CD8-positive, alpha-beta memory T cell (primary cell): ENCODE results near the gene ADGRA3. TPM values are rescaled to one million over a fixed set of nuclear protein-coding genes. Genes with fewer than 3 reads are reported as not detected.
"Not testable (repeated sequence)": the region's sequence is repeated elsewhere in the genome, so short reads cannot be mapped to it uniquely, and the experiment has no call there.

Experiments
- CTCF ChIA-PET: fragments of 350-600 bp; sonication (Branson Sonifier 250); formaldehyde crosslinking; loops from one replicate; lab custom pipeline; 2021; ENCODE audit warnings: antibody characterized with exemption; lab: Charles Lee
- POLR2A ChIA-PET: fragments of 350-600 bp; sonication (Branson Sonifier 250); formaldehyde crosslinking; loops from one replicate; lab custom pipeline; 2021; ENCODE audit warnings: antibody characterized with exemption; lab: Charles Lee
- DNase-seq, 5 donors: peaks; one replicate each; pipeline versions ENCODE4 v3.0.0 to v3.0.0-alpha.2; 2020 to 2022; ENCODE audit warnings: mixed read lengths in 1 of 5
- H3K27ac ChIP-seq: one replicate; pipeline ENCODE4 v1.7.0; 2013; ENCODE audit warnings: low read depth, mild to moderate bottlenecking, low read length, moderate library complexity
- H3K27me3 ChIP-seq: 2 replicates; pipeline ENCODE4 v1.7.0; 2013; ENCODE audit warnings: low read length, mild to moderate bottlenecking; ENCODE audit not compliant: insufficient read depth, poor library complexity, severe bottlenecking
- H3K36me3 ChIP-seq: 2 replicates; pipeline ENCODE4 v1.7.0; 2013; ENCODE audit warnings: mild to moderate bottlenecking, low read length, moderate library complexity; ENCODE audit not compliant: insufficient read depth
- H3K4me1 ChIP-seq: 2 replicates; pipeline ENCODE4 v1.7.0; 2013; ENCODE audit warnings: mild to moderate bottlenecking, low read length, moderate library complexity; ENCODE audit not compliant: insufficient read depth
- H3K4me3 ChIP-seq: 2 replicates; pipeline ENCODE4 v1.7.0; 2013; ENCODE audit warnings: mild to moderate bottlenecking, low read length
- H3K9me3 ChIP-seq: 2 replicates; pipeline ENCODE4 v1.7.0; 2013; ENCODE audit warnings: mild to moderate bottlenecking, low read length
- H3K27ac Mint-ChIP-seq, 8 donors: one replicate each; pipeline ENCODE4 v1.8.0; 2020 to 2021; ENCODE audit warnings: mixed read lengths in 8 of 8, mild to moderate bottlenecking in 6 of 8, inconsistent platforms in 3 of 8, moderate library complexity in 3 of 8
- H3K27me3 Mint-ChIP-seq, 2 donors: one replicate each; pipeline ENCODE4 v1.8.0; 2020 to 2021; ENCODE audit warnings: mixed read lengths in 2 of 2, mild to moderate bottlenecking in 1 of 2, moderate library complexity in 1 of 2
- H3K36me3 Mint-ChIP-seq, 3 donors: one replicate each; pipeline ENCODE4 v1.8.0; 2020 to 2021; ENCODE audit warnings: mixed read lengths in 3 of 3, inconsistent platforms in 1 of 3, mild to moderate bottlenecking in 1 of 3
- H3K4me1 Mint-ChIP-seq, 3 donors: one replicate each; pipeline ENCODE4 v1.8.0; 2020 to 2021; ENCODE audit warnings: mixed read lengths in 3 of 3, inconsistent platforms in 1 of 3, mild to moderate bottlenecking in 1 of 3
- H3K4me3 Mint-ChIP-seq, 7 donors: one replicate each; pipeline ENCODE4 v1.8.0; 2020 to 2021; ENCODE audit warnings: mixed read lengths in 7 of 7, mild to moderate bottlenecking in 6 of 7, moderate library complexity in 4 of 7, inconsistent platforms in 2 of 7
- H3K9me3 Mint-ChIP-seq, 5 donors: one replicate each; pipeline ENCODE4 v1.8.0; 2020 to 2022; ENCODE audit warnings: mixed read lengths in 5 of 5, mild to moderate bottlenecking in 3 of 5, moderate library complexity in 2 of 5, inconsistent platforms in 1 of 5
- polyA plus RNA-seq: library from polyadenylated mRNA; unstranded; fragments of 300-500 nt; fragmentation: Illumina TruSeq; gene quantifications from one replicate; pipeline ENCODE4 v1.2.3, GENCODE V29; 2021
- total RNA-seq, 2 experiments: library from RNA; stranded (reverse); gene quantifications; one replicate each; pipeline ENCODE4 v1.2.3, GENCODE V29; 2021

Gene ADGRA3
- total and polyA plus RNA-seq, 3 experiments from 2014 or later: 0.32 to 2.2 (median 2.1) TPM

DNA sequence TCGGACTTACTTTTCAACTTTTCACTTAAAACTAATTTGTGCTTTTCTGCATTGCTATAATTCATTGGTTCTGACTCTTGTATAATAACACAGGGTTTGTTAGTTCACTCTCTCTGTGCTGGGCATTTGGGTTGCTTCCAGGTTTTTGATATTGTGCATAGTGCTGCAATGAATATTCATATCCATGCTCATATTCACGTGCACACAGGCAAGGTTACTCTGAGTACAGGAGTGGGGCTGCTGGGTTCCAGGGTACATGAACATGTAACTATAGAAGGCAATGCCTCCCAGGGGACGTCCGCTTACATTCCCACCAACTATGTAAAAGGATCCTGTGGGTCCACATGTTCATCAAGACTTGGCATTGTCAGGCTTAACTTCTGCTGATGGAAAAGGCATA is 117.2 kb downstream of the ADGRA3 start:
- no peak overlapping the region for H3K27ac ChIP-seq
- H3K4me1 ChIP-seq: no peaks in the 10 kb centered on the region
- H3K9me3 Mint-ChIP-seq: peaks cover 0 to 15% (median 5%) of the 10 kb centered on the region in 5 donors
- no peak overlapping the region for H3K27ac Mint-ChIP-seq
- no peaks in the 10 kb centered on the region for H3K36me3 Mint-ChIP-seq
- no peak for DNase-seq
- no peaks in the 10 kb centered on the region for H3K36me3 ChIP-seq
- H3K27me3 ChIP-seq: no peaks in the 10 kb centered on the region
- H3K4me3 ChIP-seq: no peak overlapping the region
- ChIA-PET POLR2A (no interaction called here), CTCF (no interaction called here)
- H3K9me3 ChIP-seq: no peaks in the 10 kb centered on the region
- H3K27me3 Mint-ChIP-seq: no peaks in the 10 kb centered on the region
- no peaks in the 10 kb centered on the region for H3K4me1 Mint-ChIP-seq
- H3K4me3 Mint-ChIP-seq: no peak overlapping the region

DNA sequence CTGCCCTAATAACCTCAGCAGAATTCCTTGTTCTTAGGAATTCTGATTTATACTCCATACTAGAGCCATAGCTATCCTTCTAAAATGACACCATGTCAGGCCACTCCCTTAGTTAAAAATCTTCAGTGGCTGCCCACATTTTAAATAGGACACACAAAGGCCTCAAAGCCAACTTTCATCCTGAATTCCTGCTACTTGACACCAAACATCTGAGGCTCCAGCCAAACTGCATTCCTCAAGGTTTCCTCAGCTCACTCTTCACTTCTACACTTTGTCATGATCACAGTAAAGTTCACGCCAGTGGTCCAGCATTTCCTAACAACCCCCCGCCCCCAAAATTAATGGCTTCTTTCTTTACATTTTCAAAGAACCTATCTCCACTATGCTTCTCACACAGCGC is 124.3 kb downstream of the ADGRA3 start:
- H3K4me3 Mint-ChIP-seq: no peak overlapping the region
- DNase-seq: no peak
- no peak overlapping the region for H3K27ac ChIP-seq
- no peaks in the 10 kb centered on the region for H3K27me3 ChIP-seq
- no peaks in the 10 kb centered on the region for H3K27me3 Mint-ChIP-seq
- no peaks in the 10 kb centered on the region for H3K36me3 ChIP-seq
- ChIA-PET POLR2A (no interaction called here), CTCF (no interaction called here)
- H3K4me3 ChIP-seq: no peak overlapping the region
- H3K27ac Mint-ChIP-seq: no peak overlapping the region
- no peaks in the 10 kb centered on the region for H3K9me3 ChIP-seq
- no peaks in the 10 kb centered on the region for H3K36me3 Mint-ChIP-seq
- H3K9me3 Mint-ChIP-seq: peaks cover 0 to 2% (median 0%) of the 10 kb centered on the region in 5 donors
- no peaks in the 10 kb centered on the region for H3K4me1 ChIP-seq
- H3K4me1 Mint-ChIP-seq: no peaks in the 10 kb centered on the region

DNA sequence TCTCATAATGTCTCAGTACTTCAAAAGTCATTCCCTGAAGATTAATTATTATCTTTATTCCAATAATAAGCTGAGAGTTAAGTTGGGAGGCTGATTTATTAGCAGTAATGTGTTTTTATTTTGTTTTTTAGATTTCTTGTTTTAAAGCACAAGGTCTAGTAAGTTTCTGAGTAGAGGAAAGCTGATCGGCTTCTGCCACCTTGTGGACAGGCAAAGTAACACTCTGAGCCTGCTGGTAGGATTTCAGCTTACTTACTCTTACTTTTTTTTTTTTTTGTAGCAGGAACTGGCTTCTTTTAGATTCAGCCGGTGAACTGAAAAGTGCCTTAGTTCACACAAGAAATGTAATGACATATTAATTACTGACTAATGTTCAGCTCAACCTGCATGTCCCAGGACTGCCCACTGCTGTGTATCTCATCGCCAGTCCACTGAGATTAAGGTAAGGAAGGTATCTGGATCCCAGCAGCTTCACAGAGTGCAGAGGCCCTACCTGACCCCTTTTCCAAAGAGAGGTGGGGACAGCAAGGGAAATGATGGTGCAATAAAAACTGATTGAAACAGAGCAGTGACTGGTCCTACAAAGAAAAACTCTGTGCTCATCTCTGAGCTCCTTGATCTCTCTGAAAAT is 126.5 kb downstream of the ADGRA3 start:
- H3K4me1 Mint-ChIP-seq: no peaks in the 10 kb centered on the region
- Histone ChIP-seq H3K4me1 (no peaks in the 10 kb centered on the region), H3K27ac (no peak overlapping the region), H3K27me3 (no peaks in the 10 kb centered on the region), H3K9me3 (no peaks in the 10 kb centered on the region), H3K4me3 (no peak overlapping the region), H3K36me3 (no peaks in the 10 kb centered on the region)
- ChIA-PET POLR2A (no interaction called here), CTCF (no interaction called here)
- no peaks in the 10 kb centered on the region for H3K27me3 Mint-ChIP-seq
- peaks cover 0 to 4% (median 0%) of the 10 kb centered on the region in 5 donors for H3K9me3 Mint-ChIP-seq
- DNase-seq: peak in 2 of 5 donors; percentile 1 to 34
- no peak overlapping the region for H3K4me3 Mint-ChIP-seq
- H3K36me3 Mint-ChIP-seq: no peaks in the 10 kb centered on the region
- no peak overlapping the region for H3K27ac Mint-ChIP-seq

DNA sequence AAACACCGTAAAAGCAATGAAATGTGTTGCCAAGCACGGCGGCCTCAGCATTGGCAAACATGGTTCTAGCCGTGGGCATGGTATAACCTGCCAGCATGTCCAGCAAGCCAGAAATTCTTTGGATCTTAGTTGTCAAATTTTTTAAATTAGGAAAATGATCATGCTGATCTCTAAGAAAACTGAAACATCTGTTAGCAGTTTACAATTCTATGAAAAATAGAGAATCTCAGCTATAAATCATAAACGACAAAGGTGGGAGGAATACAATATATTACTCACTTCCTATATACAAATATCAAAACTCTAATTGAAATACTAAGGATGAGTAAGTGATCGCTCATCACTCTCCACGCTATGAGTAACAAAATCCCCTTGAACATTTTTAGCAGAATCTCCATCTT is 130.3 kb downstream of the ADGRA3 start:
- DNase-seq: no peak
- no peaks in the 10 kb centered on the region for H3K27me3 Mint-ChIP-seq
- H3K27me3 ChIP-seq: no peaks in the 10 kb centered on the region
- ChIA-PET POLR2A (no interaction called here), CTCF (no interaction called here)
- no peaks in the 10 kb centered on the region for H3K4me1 ChIP-seq
- H3K27ac ChIP-seq: no peak overlapping the region
- H3K27ac Mint-ChIP-seq: no peak overlapping the region
- H3K36me3 Mint-ChIP-seq: no peaks in the 10 kb centered on the region
- no peaks in the 10 kb centered on the region for H3K4me1 Mint-ChIP-seq
- H3K4me3 Mint-ChIP-seq: no peak overlapping the region
- H3K9me3 Mint-ChIP-seq: peaks cover 0 to 9% (median 0%) of the 10 kb centered on the region in 5 donors
- no peak overlapping the region for H3K4me3 ChIP-seq
- no peaks in the 10 kb centered on the region for H3K36me3 ChIP-seq
- H3K9me3 ChIP-seq: no peaks in the 10 kb centered on the region

DNA sequence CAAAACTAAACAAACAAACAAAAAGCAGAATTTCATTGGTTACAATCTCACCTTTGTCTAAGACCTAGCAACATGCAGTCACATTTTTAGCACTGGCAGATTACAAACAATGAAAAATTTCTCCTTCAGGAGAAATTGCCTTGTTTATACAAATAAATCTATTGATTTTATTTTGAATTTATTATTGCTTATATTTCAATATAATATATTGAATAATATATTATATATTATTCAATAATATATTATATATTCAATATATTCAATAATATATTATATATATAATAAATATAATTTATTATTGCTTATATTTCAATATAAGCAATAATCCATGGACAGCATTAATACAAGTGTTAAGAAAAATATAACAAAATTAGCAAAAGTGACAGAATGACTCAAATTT is 131.7 kb downstream of the ADGRA3 start:
- no peaks in the 10 kb centered on the region for H3K27me3 ChIP-seq
- H3K27ac ChIP-seq: no peak overlapping the region
- Mint-ChIP-seq H3K36me3 (no peaks in the 10 kb centered on the region), H3K27me3 (no peaks in the 10 kb centered on the region), H3K4me1 (no peaks in the 10 kb centered on the region), H3K4me3 (no peak overlapping the region), H3K9me3 (peaks cover 0 to 12% (median 0%) of the 10 kb centered on the region in 5 donors), H3K27ac (no peak overlapping the region)
- no peak for DNase-seq
- no peaks in the 10 kb centered on the region for H3K4me1 ChIP-seq
- H3K4me3 ChIP-seq: no peak overlapping the region
- POLR2A ChIA-PET: no interaction called here
- no peaks in the 10 kb centered on the region for H3K36me3 ChIP-seq
- CTCF ChIA-PET: no interaction called here
- H3K9me3 ChIP-seq: no peaks in the 10 kb centered on the region

DNA sequence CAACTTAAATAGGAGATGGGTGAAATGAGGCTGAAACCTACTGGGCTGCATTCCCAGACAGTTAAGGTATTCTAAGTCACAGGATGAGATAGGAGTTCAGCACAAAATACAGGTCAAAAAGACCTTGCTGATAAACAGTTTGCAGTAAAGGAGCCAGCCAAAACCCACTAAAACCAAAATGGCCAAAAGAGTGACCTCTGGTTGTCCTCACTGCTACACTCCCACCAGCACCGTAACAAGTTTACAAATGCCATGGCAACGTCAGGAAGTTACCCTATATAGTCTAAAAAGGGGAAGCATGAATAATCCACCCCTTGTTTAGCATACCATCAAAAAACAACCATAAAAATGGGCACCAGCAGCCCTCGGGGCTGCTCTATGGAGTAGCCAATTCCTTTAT is 133.7 kb downstream of the ADGRA3 start:
- H3K4me1 ChIP-seq, POLR2A ChIA-PET, H3K4me3 Mint-ChIP-seq: not testable (repeated sequence)

DNA sequence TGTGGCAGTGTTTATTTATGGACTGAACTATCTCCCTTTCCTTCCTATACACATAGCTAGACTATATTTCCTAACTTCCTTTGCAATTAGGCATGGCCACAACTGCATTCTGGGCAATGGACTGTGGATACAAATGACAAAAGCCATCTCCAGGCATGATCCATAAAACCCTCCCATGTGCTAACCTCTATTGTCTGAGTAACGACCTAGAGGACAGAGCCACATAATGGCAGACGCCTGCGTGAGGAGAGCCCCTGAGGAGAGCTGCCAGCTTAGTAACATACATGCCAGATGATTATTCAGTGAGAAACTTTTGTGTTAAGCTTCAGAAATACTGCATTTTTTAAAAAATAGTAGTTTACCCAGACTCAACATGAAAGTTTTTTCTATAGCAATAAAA is 142.9 kb downstream of the ADGRA3 start:
- DNase-seq: no peak
- Histone ChIP-seq H3K27me3 (no peaks in the 10 kb centered on the region), H3K27ac (no peak overlapping the region), H3K4me3 (no peak overlapping the region), H3K4me1 (no peaks in the 10 kb centered on the region), H3K36me3 (no peaks in the 10 kb centered on the region), H3K9me3 (no peaks in the 10 kb centered on the region)
- CTCF ChIA-PET: no interaction called here
- Mint-ChIP-seq H3K27me3 (no peaks in the 10 kb centered on the region), H3K4me3 (no peak overlapping the region), H3K4me1 (no peaks in the 10 kb centered on the region), H3K36me3 (no peaks in the 10 kb centered on the region), H3K9me3 (peaks cover 1 to 14% (median 5%) of the 10 kb centered on the region in 5 donors), H3K27ac (no peak overlapping the region)
- POLR2A ChIA-PET: no interaction called here

More for the DNA sequence above, 133.7 kb downstream of the ADGRA3 start:
- peaks cover 0 to 13% (median 6%) of the 10 kb centered on the region in 5 donors for H3K9me3 Mint-ChIP-seq
- H3K27me3 ChIP-seq, H3K27ac ChIP-seq, CTCF ChIA-PET, H3K4me1 Mint-ChIP-seq, H3K4me3 ChIP-seq, H3K9me3 ChIP-seq, H3K27me3 Mint-ChIP-seq, H3K36me3 ChIP-seq, H3K36me3 Mint-ChIP-seq, DNase-seq, H3K27ac Mint-ChIP-seq: not testable (repeated sequence)

DNA sequence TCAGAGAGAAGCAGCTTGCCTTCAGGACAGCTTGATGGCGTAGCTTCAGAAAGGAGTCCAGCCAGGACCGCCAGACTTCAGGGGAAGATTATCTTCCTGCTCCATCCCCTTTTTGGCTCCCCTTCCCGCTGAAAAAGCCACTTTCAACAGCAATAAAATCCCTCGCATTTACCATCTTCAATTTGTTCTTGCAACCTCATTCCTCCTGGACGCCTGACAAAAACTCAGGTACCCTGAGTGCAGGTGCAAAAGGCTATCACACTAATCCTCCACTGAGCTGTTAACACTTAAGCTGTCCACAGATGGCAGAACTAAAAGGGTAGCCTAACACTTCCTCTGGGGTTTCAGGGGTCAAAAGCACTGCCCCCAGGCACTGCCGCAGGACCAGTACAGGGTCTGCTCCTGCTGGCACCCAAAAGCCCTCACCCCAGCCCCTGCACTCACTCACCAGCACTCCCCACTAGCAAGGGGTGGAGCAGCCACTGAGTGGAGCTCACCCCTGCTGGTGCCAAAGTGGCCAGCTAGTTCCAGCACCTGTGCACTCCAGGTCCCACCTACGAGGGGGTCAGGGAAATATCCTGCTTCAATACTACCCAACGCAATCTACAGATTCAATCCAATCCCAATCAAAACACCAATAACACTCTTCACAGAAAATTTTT is 145.8 kb downstream of the ADGRA3 start:
- ChIA-PET POLR2A (no interaction called here), CTCF (no interaction called here)
- H3K4me1 Mint-ChIP-seq: no peaks in the 10 kb centered on the region
- H3K27me3 Mint-ChIP-seq: no peaks in the 10 kb centered on the region
- Histone ChIP-seq H3K4me1 (no peaks in the 10 kb centered on the region), H3K36me3 (no peaks in the 10 kb centered on the region), H3K9me3 (no peaks in the 10 kb centered on the region), H3K27me3 (no peaks in the 10 kb centered on the region), H3K27ac (no peak overlapping the region), H3K4me3 (no peak overlapping the region)
- H3K36me3 Mint-ChIP-seq: no peaks in the 10 kb centered on the region
- peaks cover 0 to 16% (median 2%) of the 10 kb centered on the region in 5 donors for H3K9me3 Mint-ChIP-seq
- no peak for DNase-seq
- no peak overlapping the region for H3K27ac Mint-ChIP-seq
- no peak overlapping the region for H3K4me3 Mint-ChIP-seq
